ENCODE measurements around the gene PNKD.
A peak's percentile ranks its signal among the peaks of the same experiment; 100 is the strongest.

Gene PNKD

DNA sequence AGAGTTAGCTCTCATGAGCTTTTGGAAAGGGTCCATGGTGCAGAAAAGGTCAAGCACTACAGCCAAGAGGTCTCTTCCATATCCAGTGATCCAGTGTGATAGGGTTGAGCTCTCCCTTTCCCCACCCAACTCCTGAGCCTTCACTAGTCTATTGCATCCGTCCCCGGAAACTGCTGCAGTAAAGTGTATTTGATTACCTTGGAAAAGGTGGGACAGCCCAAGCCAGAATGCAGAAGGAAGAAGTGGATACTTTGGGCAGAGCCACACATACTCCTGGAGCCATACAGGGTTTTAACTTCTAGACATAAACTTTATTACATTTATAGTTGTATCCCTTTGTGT is 3.6 kb downstream of the PNKD start:
- DNase-seq: no peak

DNA sequence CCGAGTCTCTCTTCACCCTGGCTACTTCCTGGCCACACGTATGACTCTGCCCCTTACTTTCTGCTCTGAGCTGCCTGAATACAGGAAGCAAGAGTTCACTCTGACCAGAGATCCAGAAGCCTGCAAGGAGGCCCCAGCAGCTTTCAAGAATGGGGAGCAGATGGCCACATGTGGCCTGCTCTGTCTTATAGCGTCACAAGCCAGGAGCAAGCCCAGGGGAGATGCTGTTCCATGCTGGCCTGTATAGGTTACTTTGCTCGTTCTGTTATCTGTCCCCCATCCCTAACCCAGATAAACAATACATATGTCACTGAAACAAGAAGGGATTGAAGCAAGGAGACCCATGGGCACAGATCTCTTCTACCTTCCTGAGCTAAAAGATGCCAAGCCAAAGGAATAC is 4.3 kb downstream of the PNKD start:
- no peak for DNase-seq

DNA sequence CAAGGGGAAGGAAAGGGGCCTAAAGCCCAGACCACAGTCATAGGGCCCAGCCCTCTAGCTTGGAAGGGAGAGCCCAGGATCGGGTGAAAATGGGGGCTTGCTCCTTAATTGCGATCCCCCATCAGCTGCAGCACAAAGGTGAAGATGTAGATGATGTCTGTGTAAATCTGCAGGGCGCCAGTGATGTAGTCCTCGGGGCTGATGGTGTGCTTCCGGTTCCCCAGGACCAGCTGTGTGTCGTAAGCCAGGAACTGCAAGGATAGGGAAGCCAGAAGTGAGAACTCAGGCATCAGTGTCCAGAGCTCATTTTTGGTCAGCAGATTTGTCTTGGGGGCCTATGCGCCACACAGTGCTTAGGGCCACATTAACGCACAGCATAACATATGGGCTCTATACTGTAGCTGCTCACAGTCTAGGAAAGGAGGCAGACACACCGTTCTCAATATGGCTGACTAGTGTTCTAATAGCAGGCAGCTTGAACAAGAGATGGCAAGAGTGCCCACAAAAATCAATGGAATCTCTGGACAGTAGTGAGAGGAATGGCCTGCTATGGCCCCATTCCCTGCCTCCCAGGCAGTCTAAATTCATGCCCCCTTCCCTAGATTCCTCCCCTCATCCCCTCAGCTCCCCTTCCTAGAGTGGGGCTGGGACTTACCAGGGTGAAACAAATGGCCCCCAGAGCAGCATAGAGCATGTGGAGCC is 5.2 kb downstream of the PNKD start:
- DNase-seq: no peak

DNA sequence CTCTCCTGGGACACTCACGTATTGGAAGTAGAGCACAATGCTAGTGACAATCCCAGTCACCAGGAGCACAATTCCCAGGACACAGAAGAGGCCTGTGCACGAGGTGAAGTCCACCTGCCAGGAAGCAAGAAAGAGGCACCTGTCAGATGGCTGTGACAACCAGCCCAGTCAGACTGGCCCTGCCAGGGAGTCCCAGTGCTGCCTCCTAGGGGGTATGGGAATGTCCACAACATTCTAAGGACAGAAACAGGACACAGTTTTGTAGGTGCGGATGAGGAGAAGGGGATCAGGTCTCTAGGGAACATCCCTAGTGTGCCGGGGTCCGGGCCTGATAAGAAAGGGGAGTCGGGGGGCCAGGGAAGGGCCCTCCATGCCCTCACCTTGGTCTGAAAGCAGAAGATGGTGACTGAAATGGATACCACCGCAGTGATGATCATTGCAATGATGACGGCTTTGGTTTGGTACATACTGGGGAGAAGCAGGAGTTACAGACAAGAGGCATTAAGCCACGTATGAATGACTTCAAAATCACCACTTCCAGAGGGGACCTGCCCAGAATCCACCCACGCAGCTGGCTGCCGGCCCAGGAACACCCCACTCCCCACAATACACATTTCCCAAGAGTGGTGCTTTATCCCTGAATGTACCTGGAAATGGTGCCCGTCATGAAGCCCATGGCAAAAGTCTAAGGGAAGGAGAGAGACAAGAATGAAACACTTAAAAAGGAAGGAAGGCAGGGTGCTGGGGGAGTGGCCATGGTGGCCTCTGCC is 6.9 kb downstream of the PNKD start:
- DNase-seq: no peak

DNA sequence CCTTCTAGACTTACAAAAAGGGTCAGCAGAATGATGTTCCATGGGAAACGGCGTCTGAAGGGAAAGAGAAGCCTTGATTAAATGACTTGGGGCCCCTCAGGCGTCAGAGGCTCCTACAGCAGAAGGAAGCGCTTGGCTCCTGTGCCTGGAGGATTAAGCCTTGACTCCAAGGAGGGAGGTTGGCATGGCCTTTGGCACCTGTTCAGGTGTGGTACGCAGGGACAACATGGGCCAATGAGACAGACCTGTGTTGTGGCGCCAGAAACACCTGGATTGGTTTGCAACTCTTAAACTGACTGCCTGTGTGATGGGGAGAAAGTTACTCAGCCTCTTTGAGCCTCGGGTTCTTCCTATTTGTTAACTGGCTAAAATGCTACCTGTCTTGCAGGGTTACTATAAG is 7.6 kb downstream of the PNKD start:
- no peak for DNase-seq

DNA sequence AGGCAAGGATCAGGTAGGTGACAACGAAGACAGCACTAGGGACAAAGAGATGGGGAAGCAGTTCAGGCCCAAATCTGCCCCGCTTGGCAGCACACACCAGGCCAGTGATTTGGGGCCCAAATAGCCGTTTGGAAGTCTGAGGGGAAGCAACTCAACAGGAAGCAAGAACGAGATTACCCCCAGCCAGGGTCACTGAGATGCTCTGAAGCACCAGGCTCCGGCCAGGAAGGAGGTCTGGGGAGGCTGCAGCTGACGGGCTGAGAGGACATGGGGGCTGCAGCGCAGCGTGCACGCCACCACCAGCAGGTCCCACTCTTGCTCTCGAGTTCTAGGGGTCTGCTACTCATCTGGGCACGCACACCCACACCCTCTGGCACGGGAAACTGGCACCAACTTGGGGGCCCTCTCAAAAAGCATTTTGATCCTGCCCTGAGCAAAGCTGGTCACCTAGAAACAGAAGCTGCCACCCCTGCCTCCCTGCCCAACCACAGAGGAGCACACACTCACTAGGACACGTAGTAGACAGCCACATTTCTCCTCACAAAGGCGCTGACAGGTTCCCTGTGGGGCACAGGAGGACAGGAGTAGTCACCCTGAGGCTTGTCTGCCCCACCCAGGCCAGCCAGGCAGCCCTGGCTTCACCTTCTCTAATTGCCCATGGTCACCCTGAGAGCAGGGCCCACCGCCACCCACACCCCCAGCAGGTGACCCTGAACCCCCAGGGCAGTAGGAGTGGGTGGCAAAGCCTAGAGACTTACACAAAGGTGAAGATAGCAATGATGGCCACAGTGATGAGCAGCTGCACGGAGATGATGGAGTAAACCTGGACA is 8.4 kb downstream of the PNKD start:
- no peak for DNase-seq

DNA sequence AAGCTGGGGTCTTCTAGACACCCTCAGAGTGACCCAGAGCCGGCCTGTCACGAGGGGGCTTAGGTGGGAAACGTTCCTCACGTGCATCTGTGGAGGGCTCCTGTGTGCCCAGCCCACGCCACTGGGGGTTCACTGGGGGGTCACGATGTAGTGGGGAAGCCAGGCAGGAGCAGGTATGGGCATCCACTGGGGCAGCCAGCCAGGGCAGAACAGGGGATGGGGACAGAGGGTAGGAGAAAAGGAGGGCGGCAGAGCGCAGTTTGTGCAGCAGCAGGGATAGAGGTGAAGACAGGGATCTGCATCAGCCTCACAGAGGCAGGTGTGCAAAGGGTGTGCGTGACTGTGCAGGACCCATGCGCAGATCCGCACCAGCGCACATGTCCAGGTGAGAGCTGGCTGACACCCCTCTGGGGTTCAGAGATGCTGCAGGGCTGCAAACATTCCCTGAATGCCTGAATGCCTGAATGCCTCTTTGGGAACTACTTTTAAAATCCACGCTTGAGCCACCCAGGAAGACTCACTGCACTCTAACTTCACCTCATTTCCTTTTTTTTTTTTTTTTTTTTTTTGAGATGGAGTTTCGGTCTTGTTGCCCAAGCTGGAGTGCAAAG is 10.0 kb downstream of the PNKD start:
- DNase-seq: no peak

DNA sequence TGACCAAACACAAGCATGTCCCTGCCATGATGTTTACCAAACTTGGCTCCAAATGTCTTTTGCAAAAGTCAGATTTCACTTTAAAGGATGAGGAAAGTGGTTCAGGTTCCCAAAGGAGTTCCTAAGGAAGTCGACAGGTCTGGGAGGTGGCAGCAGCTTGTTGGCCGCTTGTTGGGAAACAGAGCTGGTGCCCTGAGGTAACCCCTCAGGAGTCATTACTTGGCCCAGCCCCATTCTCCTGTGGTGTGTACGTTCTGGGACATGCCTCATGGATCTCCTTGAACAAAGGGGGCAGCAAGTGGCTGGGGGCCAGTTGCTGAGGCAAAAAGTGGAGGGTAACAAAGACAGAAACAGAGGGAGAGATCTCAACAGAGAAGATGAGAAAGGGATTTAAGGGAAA is 11.1 kb downstream of the PNKD start:
- no peak for DNase-seq

DNA sequence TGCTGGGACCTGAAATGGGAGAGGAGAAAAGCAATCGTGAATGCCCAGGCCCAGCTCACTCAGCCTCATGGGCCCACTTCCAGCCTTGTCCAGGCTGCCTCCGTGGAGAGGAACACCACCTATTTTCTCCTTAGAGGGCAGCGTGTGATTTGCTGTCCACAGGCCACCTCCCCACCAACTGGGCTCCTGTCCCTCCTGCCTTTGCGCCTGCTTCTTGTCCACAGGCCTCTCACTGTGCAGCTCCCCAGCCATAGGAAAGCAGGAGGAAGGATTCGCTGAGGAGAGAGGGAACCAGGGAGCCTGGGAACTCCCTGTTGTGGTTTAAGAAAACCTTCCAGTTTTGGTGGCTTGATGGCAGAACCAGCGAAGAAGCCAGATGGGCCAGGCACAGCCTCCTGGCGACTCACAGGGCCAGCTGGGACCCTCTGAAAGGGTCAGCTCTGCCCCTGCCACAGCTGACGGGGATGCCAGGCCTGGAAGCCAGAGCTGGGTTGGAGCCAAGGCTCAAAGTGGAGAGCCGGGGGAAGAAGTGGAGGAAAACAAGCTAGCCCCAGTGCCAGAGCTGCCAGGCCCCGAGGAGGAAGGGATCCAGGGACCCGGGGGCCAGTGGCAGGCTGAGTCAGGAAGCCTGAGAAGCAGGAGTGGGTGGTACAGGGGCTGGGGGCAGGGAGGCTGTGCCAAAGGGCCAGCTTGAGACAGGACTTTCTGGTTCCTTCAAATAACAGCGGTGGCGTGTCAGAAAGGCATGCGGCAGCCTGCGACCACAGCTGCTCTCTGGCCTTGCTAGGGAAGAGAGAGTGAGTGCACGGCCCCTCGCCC is 12.1 kb downstream of the PNKD start:
- no peak for DNase-seq

DNA sequence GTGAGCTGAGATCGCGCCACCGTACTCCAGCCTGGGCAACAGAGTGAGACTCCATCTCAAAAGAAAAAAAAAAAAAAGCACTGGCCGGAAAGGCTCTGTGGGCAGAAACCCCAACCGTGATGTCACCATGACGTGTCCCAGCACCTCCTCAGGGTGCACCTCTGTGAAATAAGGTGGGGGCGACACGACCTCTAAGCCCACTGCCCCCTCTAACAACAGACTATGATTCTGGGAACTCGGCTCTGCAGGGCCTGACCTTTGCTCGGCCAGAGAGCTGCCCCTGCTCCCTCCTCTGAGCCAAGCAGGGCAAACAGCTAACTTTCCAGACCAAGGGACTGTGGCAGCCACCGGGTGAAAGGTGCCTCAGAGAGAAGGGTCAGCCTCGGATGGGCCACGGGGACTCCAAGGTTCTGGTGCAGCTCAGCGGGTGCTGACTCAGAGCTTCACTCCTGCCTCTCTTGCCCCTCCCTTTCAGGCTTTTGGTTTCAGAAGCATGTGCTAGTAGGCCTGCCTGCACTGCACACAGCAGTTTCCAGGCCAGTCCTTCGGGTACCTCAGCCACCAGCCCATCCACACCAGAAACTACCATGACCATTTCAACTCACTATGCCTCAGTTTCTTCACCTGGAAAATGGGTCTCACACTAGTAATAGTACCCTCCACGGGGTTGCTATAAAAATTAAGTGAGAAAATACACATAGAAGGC is 13.9 kb downstream of the PNKD start:
- DNase-seq: peak; percentile 71

DNA sequence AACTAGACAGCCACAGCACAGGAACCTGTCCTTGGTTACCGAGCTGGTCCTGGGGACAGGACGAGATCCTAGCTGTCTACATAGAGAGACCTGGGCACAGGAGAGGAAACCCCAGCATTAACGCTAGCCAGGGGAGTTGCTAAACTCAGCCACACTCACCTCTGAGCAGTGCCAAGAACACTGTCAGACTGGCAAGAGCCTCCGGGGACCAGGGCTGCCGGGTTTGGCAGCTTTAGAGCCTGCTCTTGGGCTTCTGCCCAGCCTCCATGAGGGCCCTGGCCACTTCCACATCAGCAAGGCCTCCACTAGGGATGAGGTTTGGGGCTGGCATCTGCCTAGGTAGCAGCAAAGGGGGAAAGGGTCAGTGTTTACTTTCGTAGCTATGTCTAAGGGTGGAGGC is 15.3 kb downstream of the PNKD start:
- DNase-seq: peak; percentile 40

DNA sequence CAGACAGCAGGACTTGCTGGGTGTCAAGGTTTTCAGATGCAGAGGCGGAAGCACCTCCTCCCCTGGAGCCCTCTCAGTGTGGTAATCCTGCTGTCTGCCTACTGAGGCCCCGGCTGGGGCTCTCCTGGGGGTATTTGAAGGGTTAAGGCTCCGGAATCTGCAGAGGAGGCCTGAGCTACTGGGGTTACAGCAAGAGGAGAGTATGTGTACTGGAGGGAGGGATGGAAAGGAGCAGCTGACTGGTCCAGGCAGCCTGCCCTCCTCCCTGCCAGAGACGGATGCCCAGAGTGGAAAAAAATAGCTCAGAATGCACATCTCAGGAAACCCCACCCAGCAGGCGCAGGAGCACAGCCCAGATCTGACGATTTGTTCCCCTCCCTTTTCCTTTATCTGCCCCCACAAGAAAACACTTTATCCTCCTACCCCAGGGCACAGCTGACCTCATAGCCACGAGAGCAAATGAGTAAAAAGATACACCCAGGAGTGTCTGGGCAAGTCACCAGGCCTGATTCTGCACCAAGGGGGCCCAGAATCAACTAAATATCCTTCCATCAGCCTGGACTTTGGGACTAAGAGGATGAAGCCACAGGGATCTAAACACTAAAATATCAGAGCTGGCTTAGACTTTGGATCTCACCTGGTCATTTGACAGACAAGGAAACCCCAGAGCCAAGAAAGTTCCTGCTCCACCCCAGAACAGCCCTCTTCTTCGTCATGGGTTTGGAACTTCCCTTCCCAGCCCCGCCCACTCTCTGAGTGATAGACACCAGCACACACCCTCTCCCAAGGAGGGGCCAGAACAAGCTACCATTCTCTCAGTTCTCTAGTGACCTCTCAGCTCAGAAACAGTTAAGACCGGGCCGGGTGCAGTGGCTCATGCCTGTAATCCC is 16.5 kb downstream of the PNKD start:
- DNase-seq: peak; percentile 92

DNA sequence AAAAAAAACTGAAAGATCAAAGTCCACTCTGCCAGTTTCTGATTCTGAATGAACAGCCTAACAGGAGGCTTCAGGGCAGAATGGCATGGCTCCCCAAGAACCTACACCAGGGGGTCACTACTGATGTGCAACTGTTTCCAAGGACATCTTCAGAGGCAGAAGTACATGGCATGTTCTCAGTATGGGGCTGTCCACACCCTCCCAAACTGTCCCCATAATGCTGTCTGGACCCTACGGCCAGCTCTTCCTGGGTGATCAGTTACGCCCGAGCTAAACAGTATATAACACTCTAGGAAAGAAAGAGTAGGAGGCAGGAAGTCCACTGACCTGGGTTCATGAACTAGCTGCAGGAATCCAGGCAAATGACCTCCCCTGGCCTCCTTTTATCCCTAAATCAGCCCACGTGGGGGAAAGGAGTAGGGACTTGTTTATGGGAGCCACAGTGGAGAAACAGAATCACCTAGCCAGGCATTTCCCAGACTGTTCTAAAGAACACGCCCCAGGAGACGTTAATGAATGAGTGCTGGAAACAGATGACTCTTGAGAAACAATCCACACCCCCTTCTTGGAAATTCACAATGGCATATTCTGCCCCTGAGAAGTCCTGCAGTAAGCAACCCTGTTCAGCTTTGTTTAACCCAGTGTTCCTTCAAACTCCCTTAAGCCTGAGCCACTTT is 19.5 kb downstream of the PNKD start:
- no peak for DNase-seq

DNA sequence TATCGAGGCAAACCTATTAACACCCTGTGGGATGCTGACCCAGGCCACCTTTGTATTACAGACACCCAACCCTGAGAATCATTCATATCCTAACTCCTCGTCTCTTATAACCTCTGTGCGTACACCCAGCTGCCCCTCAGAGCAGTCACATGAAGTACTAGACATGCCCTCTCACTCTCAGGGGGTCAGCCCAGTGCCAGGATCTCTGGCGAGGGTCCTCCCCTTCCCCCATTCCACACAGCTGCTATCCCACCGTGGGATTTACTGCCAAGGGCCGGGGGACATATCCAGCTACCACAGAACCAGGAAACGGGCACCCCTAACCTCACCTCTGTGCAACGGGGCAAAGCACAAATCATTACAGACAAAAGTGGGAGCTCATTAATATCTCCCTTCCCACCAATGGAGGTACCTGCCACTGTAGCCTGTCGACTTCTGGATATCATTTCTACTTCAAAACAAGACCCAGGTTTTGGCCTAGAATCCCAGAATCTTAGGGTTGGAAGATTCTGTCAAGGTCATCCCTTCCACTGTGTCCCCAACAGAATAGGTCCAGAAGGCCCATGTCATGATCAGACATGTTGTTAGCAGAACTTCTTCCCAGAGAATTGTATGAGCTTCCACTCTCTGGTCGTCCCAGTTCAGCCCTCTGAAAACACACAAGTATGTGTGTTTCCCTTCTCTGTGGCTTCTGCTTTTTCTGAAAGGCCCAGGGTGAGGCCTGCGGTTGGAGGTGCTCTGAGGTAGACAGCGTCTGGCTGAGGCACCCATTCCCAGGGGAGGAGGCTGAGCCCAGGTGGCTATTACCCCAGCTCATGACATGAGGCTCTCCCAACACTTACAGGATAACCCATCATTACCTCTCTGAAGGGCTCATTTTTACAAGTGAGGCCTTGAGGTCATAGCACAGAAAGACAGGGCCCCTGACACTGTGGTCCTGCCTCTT is 20.3 kb downstream of the PNKD start:
- peak; percentile 72 for DNase-seq

DNA sequence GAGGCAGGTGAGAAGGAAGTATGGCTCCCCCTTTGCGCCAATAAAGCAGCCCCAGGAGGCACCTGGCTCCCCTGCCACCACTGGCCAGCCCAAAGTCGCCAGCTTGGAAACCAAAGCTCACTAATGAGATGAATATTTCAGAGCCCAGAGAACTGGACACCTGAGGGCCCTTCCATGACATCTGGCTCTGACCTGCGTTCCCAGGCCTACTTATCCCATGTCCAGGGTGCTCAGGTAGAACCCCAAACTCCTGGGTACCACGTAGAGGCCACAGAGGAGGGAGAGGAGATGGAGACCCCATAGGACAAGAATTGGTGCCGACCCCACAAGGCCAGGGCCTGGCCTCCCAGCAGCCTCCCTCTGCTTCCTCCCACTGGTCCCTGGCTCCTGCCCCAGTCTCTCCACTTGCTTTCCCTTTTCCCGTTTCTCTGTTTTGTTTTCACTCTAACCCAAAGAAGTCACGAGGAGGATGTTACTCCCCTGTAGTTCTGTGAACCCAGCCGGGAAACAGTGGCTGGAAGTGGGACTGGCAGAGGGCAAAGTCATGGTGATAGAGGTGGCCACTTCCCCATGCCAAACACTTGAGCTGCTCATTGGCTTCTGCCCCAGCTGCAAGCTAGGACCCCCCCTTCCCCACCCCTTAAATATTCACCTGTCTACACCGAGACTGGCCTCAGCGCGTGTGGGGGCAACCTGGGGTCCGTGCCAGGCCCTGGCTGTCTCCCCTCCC is 21.2 kb downstream of the PNKD start:
- peak; percentile 23 for DNase-seq

DNA sequence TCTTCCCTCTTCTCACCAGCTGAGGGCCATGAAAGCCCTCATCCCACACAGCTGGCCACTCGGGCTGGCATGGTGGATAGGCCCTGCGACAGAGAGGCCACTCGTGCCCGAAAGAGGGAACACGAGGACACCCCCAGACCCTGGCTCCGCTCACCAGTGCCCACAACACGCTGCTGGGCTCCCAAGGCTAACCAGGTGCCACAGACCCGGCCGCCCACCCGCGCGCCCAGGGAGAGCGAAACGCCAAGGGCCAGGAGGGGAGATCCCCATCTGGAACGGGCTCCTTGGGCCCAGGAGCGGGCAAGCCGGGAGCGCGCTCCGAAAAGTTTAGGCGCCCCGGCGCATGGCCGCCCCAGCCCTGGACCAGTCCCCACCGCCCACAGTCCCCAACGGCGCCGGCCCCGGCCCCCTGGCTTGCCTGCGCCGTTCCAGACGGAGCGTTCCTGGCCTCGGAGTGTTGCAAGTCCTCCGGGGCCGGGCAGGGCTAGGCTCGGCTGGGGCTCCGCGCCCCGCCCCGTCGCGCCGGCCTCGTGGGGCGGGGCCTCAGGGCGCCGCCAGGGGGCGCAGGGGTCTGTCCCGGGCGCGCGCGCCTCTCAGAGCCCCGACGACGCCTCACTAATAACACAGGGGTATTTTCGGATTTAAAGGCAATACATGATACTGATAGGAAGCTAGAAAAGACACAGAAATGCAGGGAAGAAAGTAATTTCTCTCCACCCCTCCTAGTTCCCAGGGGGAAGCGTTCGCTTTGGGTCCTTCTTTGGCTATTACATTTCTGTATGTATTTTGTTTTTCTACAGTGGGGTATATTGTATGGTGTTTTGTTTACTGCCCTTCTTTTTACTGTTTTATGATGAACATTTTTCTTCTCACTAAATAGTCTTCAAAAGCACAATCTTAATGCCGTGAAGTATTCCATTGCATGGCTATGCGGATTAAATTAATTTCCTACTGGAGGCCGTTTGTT is 22.0 kb downstream of the PNKD start, which contains the start of gene TMBIM1:
TMBIM1 (minus strand) TSS at position 456 of the 967 bp plus-strand sequence. CDS start 10,362 bp downstream, outside the sequence.
- peak; percentile 86 for DNase-seq
